Measurements from ENCODE around the gene RAB35.
"Not testable (repeated sequence)": the region's sequence is repeated elsewhere in the genome, so short reads cannot be mapped to it uniquely, and the experiment has no call there.

The RAB35 gene

GRCh38 chr12:120064054-120064940 is 52.3 kb downstream of the RAB35 start:
- Histone ChIP-seq H3K9me3 (ENCODE audit: low read length) (no peaks in the 10 kb centered on the region), H3K4me1 (ENCODE audit: insufficient read depth, low read length) (peaks cover 12% of the 10 kb centered on the region), H3K4me3 (ENCODE audit: low read length) (no peak overlapping the region), H3K27me3 (ENCODE audit: insufficient read depth, low read length) (no peaks in the 10 kb centered on the region), H3K36me3 (ENCODE audit: insufficient read depth, low read length) (no peaks in the 10 kb centered on the region), H2AFZ (ENCODE audit: low read depth, low read length) (no peak overlapping the region)

- H2AFZ ChIP-seq (ENCODE audit: low read depth, low read length): no peak overlapping the region
- no peaks in the 10 kb centered on the region for H3K27me3 ChIP-seq (ENCODE audit: insufficient read depth, low read length)
- no peaks in the 10 kb centered on the region for H3K9me3 ChIP-seq (ENCODE audit: low read length)
- no peak overlapping the region for H3K4me3 ChIP-seq (ENCODE audit: low read length)
- H3K36me3 ChIP-seq (ENCODE audit: insufficient read depth, low read length): no peaks in the 10 kb centered on the region
- peaks cover 12% of the 10 kb centered on the region for H3K4me1 ChIP-seq (ENCODE audit: insufficient read depth, low read length)
Observed at GRCh38 chr12:120062976-120063579, 53.5 kb downstream of the RAB35 start.

GRCh38 chr12:120061575-120062214 is 54.9 kb downstream of the RAB35 start:
- peaks cover 12% of the 10 kb centered on the region for H3K4me1 ChIP-seq (ENCODE audit: insufficient read depth, low read length)

GRCh38 chr12:120060717-120061116 is 55.8 kb downstream of the RAB35 start:
- H3K4me3 ChIP-seq (ENCODE audit: low read length): no peak overlapping the region
- H3K9me3 ChIP-seq (ENCODE audit: low read length): no peaks in the 10 kb centered on the region
- peaks cover 12% of the 10 kb centered on the region for H3K4me1 ChIP-seq (ENCODE audit: insufficient read depth, low read length)
- no peaks in the 10 kb centered on the region for H3K27me3 ChIP-seq (ENCODE audit: insufficient read depth, low read length)
- no peak overlapping the region for H2AFZ ChIP-seq (ENCODE audit: low read depth, low read length)
- H3K36me3 ChIP-seq (ENCODE audit: insufficient read depth, low read length): no peaks in the 10 kb centered on the region

More at GRCh38 chr12:120061575-120062214, 54.9 kb downstream of the RAB35 start:
- Histone ChIP-seq H3K4me3 (ENCODE audit: low read length) (no peak overlapping the region), H3K9me3 (ENCODE audit: low read length) (no peaks in the 10 kb centered on the region), H3K27me3 (ENCODE audit: insufficient read depth, low read length) (no peaks in the 10 kb centered on the region), H2AFZ (ENCODE audit: low read depth, low read length) (no peak overlapping the region), H3K36me3 (ENCODE audit: insufficient read depth, low read length) (no peaks in the 10 kb centered on the region)

- Histone ChIP-seq H3K4me3 (ENCODE audit: low read length) (no peak overlapping the region), H3K36me3 (ENCODE audit: insufficient read depth, low read length) (no peaks in the 10 kb centered on the region), H2AFZ (ENCODE audit: low read depth, low read length) (no peak overlapping the region), H3K27me3 (ENCODE audit: insufficient read depth, low read length) (no peaks in the 10 kb centered on the region), H3K9me3 (ENCODE audit: low read length) (no peaks in the 10 kb centered on the region), H3K4me1 (ENCODE audit: insufficient read depth, low read length) (peaks cover 12% of the 10 kb centered on the region)
Observed at GRCh38 chr12:120060196-120060595, 56.4 kb downstream of the RAB35 start.

DNA sequence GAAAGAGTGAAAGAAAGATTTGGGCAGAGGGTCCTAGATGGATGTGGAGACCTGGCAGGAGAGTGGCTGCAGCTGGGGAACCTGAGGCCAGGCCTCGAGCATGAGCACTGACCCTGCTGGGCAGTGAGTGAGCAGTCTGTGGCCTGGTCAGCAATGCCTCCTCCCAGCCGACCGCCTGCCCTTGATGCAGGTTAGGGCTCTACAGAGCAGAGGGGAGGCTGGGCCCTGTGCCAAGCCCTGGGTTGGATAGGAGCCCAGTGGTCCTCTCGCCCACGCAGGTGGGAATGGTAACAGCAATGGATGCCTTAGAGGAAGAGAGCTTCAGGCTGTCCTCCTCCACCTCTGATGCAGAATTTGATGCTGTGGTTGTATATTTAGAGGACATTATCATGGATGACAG is 59.8 kb downstream of the RAB35 start:
- H2AFZ ChIP-seq (ENCODE audit: low read depth, low read length): no peak overlapping the region
- no peaks in the 10 kb centered on the region for H3K4me1 ChIP-seq (ENCODE audit: insufficient read depth, low read length)
- no peak overlapping the region for H3K4me3 ChIP-seq (ENCODE audit: low read length)
- no peaks in the 10 kb centered on the region for H3K9me3 ChIP-seq (ENCODE audit: low read length)
- no peaks in the 10 kb centered on the region for H3K36me3 ChIP-seq (ENCODE audit: insufficient read depth, low read length)
- no peaks in the 10 kb centered on the region for H3K27me3 ChIP-seq (ENCODE audit: insufficient read depth, low read length)

DNA sequence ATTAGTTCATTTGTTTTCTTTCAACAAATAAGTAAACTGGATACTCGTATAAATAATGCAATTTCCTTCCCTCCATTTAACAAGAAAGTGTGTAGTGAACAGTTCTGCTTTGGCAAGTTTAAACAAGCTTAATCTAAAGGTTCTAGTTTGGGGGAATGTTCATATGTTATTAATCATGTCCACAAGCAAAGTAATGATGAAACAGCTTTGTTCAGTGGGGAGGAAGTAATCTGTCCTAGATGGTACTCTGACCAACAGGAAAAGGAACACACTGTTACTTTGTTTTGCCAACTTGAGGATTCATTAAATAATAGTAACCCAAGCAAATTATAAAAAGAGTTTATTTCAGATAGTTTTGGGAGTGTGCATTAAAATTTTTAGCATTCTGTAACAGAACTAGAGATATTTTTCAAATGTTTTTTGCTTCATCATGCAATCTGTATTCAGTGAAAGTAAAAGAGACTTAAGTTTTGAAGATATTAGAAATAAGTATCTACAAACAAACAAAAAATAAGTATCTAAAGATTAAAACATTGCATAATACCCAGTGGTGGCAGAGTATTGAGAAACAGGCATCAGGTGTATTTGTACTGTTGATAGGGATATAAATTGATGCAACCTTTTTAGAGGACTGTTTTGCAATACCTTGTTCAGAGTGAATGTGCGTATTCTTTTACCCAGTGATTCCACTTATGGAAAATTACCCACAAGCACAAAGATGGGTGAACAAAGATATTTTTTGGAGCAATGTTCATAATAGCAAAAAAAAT is 61.1 kb downstream of the RAB35 start:
- Histone ChIP-seq H3K4me1 (ENCODE audit: insufficient read depth, low read length) (no peaks in the 10 kb centered on the region), H3K4me3 (ENCODE audit: low read length) (no peak overlapping the region), H3K36me3 (ENCODE audit: insufficient read depth, low read length) (no peaks in the 10 kb centered on the region), H2AFZ (ENCODE audit: low read depth, low read length) (no peak overlapping the region), H3K9me3 (ENCODE audit: low read length) (no peaks in the 10 kb centered on the region), H3K27me3 (ENCODE audit: insufficient read depth, low read length) (no peaks in the 10 kb centered on the region)

DNA sequence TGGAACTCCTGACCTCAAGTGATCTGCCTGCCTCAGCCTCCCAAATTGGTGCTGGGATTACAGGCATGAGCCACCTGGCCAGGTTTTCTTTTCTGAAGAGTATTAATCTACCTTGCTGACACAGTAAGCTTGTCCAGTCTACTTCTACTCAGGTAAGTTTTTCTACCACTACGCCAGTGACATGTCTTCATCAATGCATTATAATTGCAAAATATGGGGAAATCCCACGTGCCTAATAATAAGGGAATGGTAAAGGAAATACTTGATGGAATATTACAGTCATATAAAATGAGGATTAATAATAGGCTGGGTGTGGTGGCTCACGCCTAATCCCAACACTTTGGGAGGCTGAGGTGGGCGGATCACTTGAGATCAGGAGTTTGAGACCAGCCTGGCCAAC is 62.3 kb downstream of the RAB35 start:
- no peaks in the 10 kb centered on the region for H3K9me3 ChIP-seq (ENCODE audit: low read length)
- H2AFZ ChIP-seq (ENCODE audit: low read depth, low read length): no peak overlapping the region
- H3K4me3 ChIP-seq (ENCODE audit: low read length): no peak overlapping the region
- H3K27me3 ChIP-seq (ENCODE audit: insufficient read depth, low read length): no peaks in the 10 kb centered on the region
- H3K4me1 ChIP-seq (ENCODE audit: insufficient read depth, low read length): no peaks in the 10 kb centered on the region
- no peaks in the 10 kb centered on the region for H3K36me3 ChIP-seq (ENCODE audit: insufficient read depth, low read length)

DNA sequence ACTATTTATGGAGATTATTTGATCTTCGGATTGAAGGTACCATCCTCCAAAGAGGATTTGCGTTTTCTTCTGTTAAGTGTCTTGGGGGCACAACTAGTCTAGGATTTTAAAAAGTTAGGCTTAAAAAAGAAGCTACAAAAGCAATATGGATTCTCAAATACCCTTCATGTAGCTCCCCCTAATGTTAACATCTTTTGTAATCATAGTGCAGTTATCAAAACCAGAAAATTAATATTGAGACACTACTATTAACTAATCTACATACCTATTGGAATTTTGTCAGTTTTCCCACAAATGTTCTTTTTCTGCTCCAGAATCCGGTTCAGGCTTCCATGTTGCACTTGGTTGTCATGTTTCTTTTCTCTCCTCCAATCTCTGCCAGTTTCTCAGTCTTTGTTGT is 65.0 kb downstream of the RAB35 start:
- Histone ChIP-seq H3K36me3 (ENCODE audit: insufficient read depth, low read length) (no peaks in the 10 kb centered on the region), H3K9me3 (ENCODE audit: low read length) (no peaks in the 10 kb centered on the region), H3K27me3 (ENCODE audit: insufficient read depth, low read length) (no peaks in the 10 kb centered on the region), H3K4me1 (ENCODE audit: insufficient read depth, low read length) (no peaks in the 10 kb centered on the region), H2AFZ (ENCODE audit: low read depth, low read length) (no peak overlapping the region), H3K4me3 (ENCODE audit: low read length) (no peak overlapping the region)

DNA sequence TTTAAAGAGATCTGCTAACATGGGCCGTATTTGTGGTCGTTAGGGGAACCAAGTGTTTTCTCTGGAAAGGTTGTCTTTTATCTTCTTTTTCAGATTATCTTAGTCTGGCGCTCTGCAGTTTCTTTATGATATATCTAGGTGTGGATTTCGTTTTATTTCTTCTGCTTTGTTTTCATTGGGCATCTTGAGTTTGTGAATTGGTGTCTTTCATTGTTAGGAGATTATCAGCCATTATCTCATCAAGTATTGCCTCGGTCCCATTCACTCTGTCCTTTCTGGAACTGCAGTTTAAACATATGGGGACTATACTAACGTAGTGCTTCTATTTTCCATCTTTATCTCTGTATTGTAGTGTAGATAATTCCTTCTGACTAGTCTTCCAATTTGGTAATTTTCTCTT is 67.1 kb downstream of the RAB35 start:
- H3K27me3 ChIP-seq (ENCODE audit: insufficient read depth, low read length): no peaks in the 10 kb centered on the region
- H2AFZ ChIP-seq (ENCODE audit: low read depth, low read length): no peak overlapping the region

GRCh38 chr12:120048263-120048662 is 68.3 kb downstream of the RAB35 start:
- H3K36me3 ChIP-seq (ENCODE audit: insufficient read depth, low read length): no peaks in the 10 kb centered on the region
- H3K27me3 ChIP-seq (ENCODE audit: insufficient read depth, low read length): no peaks in the 10 kb centered on the region
- no peak overlapping the region for H2AFZ ChIP-seq (ENCODE audit: low read depth, low read length)

More for the DNA sequence above, 67.1 kb downstream of the RAB35 start:
- Histone ChIP-seq H3K4me3 (ENCODE audit: low read length) (no peak overlapping the region), H3K4me1 (ENCODE audit: insufficient read depth, low read length) (no peaks in the 10 kb centered on the region), H3K9me3 (ENCODE audit: low read length) (no peaks in the 10 kb centered on the region), H3K36me3 (ENCODE audit: insufficient read depth, low read length) (no peaks in the 10 kb centered on the region)

GRCh38 chr12:120047072-120047471 is 69.5 kb downstream of the RAB35 start:
- H3K27me3 ChIP-seq (ENCODE audit: insufficient read depth, low read length): no peaks in the 10 kb centered on the region
- H3K4me3 ChIP-seq (ENCODE audit: low read length): no peak overlapping the region
- H3K4me1 ChIP-seq (ENCODE audit: insufficient read depth, low read length): peaks cover 3% of the 10 kb centered on the region
- no peaks in the 10 kb centered on the region for H3K36me3 ChIP-seq (ENCODE audit: insufficient read depth, low read length)
- H2AFZ ChIP-seq (ENCODE audit: low read depth, low read length): no peak overlapping the region
- no peaks in the 10 kb centered on the region for H3K9me3 ChIP-seq (ENCODE audit: low read length)

More at GRCh38 chr12:120048263-120048662, 68.3 kb downstream of the RAB35 start:
- H3K9me3 ChIP-seq (ENCODE audit: low read length): no peaks in the 10 kb centered on the region
- peaks cover 3% of the 10 kb centered on the region for H3K4me1 ChIP-seq (ENCODE audit: insufficient read depth, low read length)
- H3K4me3 ChIP-seq (ENCODE audit: low read length): no peak overlapping the region

GRCh38 chr12:120045367-120045766 is 71.2 kb downstream of the RAB35 start:
- H3K4me1 ChIP-seq (ENCODE audit: insufficient read depth, low read length): peaks cover 13% of the 10 kb centered on the region
- not testable (repeated sequence) for H2AFZ ChIP-seq (ENCODE audit: low read depth, low read length); H3K4me3 ChIP-seq (ENCODE audit: low read length); H3K36me3 ChIP-seq (ENCODE audit: insufficient read depth, low read length); H3K27me3 ChIP-seq (ENCODE audit: insufficient read depth, low read length); H3K9me3 ChIP-seq (ENCODE audit: low read length)

Data from neuron (in vitro differentiated cells).